Femur (tissue), 1 donor: ENCODE data around the gene B4GALNT2.

Source experiments
- DNase-seq: peaks from one replicate; pipeline ENCODE4 v3.0.0-alpha.2; 2017

Gene B4GALNT2

GRCh38 chr17:49216482-49216881 lies 83.9 kb downstream of the B4GALNT2 start:
- no peak for DNase-seq

GRCh38 chr17:49216953-49217650 lies 84.5 kb downstream of the B4GALNT2 start:
- DNase-seq, result no peak

DNA sequence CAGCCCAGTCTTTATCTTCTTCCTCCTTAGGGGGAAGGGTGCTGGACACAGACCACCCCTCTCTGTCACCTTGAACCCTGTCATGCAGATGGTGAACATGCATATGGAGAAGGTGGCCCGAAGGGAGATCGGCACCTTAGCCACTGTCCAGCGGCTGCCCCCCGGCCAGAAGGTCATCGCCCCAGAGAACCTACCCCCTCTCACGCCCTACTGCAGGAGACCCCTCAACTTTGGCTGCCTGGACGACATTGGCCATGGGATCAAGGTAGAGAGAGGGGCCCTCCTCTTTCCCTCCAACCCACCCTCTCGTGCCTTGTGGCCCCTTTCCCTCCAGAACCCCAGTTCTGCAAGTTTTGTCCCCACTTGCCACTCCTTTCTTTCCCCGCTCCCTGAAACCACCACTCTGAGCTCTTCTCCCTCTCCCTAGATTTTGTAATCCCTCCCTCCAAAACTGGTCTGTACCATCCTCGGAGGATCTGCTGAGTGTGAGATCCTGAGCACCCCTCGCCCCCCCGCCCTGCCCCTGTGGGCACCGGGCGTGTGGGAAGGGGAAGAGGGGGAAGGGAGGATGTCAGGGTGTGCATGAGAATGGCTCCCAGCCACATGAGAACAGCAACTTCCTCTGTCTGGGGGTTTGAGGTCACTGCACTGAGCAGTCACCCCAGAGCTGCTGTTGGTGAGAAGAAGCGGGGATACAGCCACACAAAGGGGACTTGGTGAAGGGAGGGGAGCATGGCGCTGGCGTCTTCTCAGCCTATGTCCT lies 85.3 kb downstream of the B4GALNT2 start:
- peak; percentile 61 for DNase-seq

GRCh38 chr17:49218941-49219913 lies 86.7 kb downstream of the B4GALNT2 start:
- DNase-seq, result peak; percentile 45

- DNase-seq, result peak; percentile 55
These were observed 87.4 kb downstream of the B4GALNT2 start for GRCh38 chr17:49219987-49220386.

DNA sequence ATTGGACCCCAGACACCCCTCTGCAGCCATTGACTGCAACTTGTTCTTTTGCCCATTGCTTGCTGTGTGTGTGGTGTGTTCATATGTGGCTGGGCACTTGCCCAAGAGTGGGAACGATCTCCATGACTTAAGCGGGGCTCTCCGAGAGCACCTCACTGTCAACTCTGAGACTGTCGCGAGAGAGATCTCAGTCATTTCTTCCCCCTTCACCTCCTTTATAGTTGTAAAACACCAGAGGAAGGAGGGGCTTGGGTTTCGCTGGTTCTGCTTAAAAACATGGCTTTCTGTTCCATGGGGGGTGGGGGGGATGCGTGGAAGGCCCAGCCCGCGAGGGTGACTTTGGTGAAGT lies 90.6 kb downstream of the B4GALNT2 start:
- no peak for DNase-seq

DNA sequence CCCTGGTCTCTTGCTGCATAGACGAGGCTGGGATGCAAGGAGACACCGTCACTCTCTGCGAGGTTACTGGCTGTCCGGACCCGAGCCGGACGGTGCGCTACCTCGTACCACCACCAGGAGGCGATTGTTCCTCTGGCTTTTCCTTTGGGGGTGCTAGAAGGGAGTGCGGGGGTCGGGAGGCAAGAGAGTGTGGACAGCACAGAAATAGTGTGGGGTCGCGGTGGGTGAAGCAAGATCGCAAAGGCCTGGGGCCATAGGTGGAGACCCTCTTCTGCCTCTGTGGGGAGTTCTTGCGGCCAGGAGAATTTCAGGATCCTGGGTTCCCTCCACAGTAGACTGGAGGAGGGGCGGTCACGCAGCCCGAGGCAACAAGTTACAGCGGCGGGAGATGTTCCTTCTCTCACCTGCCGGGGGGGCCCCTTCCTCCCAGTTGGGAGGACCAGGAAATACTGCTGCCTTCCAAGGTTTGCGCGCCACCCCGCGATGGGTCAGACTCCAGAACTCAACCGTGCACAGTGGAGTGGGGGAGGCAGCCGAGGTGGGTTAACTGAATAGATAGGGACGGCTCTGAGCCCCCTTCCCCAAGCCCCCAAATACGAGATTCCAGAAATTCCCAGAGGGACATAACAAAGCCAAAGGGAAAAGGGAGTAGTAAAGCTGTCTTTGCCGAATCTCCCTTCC lies 91.1 kb downstream of the B4GALNT2 start:
- peak; percentile 65 for DNase-seq

GRCh38 chr17:49224198-49224996 lies 91.8 kb downstream of the B4GALNT2 start:
- no peak for DNase-seq

DNA sequence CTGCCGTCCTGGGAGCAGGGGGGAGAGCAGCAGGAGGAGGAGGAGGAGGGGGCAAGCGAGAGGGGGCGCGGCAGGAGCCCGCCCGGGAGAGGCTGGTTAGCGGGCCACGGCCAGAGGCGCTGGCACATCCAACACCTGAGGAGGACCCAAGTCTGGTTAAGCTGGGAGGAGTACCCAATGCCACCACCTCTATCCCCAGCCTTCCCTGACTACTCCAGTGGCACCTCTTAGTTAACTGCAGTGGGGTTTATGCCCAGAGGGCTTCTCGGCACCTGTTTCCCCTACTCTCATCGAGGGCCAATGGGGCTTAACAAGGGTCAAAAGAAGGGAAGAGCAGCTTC lies 92.4 kb downstream of the B4GALNT2 start:
- DNase-seq, result no peak

DNA sequence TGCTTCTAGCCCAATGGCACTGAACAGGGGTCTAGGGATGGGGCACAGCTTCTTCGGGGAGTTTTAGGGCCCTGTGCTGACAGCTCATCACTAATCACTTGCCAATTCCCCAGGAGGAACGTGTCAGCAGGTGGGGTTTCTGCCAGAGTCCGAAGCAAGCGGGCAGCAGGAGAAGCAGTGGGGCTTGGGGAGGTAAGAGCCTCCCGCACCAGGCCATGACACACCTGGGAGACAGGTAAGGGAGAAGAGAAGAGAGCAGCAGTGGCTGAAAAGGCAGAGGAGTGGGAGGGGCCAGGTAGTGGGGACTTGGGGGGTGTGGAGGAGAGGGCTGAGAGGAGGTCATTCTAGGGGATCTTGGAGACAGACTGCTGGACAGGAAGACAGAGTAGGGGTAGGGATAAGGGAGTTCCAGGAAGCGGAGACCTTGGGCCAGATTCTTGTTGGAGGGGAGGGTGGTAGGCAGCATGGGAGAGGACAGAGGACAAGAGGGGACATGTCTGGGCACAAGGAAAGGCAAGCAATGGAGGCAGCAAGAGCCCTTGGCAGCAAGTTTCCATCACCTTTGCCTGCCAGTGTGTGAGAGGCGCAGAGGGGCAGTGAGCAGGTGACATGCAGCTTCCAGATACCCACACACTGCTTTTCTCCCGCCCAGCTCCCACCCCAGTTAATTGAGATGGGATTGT lies 93.1 kb downstream of the B4GALNT2 start:
- DNase-seq, result no peak
